HL-60 (cell line): ENCODE measurements around the gene MSTN.
"Not testable (repeated sequence)": the region's sequence is repeated elsewhere in the genome, so short reads cannot be mapped to it uniquely, and the experiment has no call there.

Source experiments
- DNase-seq, 2 experiments: peaks; one replicate each; pipeline ENCODE4 v3.0.0-alpha.2; 2010 to 2020; ENCODE audit warnings: low read depth in 1 of 2, low spot score in 1 of 2
- H3K27ac ChIP-seq: fragments of 250-450 bp; sonication (Bioruptor Pico); replicated peaks from 2 replicates; pipeline ENCODE4 v1.5.1; 2020; ENCODE audit warnings: mild to moderate bottlenecking, moderate library complexity
- H3K27me3 ChIP-seq: fragments of 250-450 bp; sonication (Bioruptor Pico); 2 replicates; pipeline ENCODE4 v1.5.1; 2021; ENCODE audit warnings: mild to moderate bottlenecking, moderate library complexity; ENCODE audit not compliant: insufficient read depth, poor library complexity, severe bottlenecking
- H3K4me3 ChIP-seq: replicated peaks from 2 replicates; pipeline ENCODE4 v1.5.1; 2011; ENCODE audit warnings: mild to moderate bottlenecking, control low read depth, low read length; ENCODE audit not compliant: insufficient read depth
- GABPA ChIP-seq: IDR thresholded peaks from 2 replicates; pipeline ENCODE4 v1.6.1; 2012; ENCODE audit warnings: low read depth
- POLR2AphosphoS5 ChIP-seq: IDR thresholded peaks from 2 replicates; pipeline ENCODE4 v1.6.1; 2012; ENCODE audit warnings: low read depth
- SPI1 ChIP-seq: IDR thresholded peaks from 2 replicates; pipeline ENCODE4 v1.6.1; 2012; ENCODE audit warnings: low read depth, mild to moderate bottlenecking, borderline replicate concordance
- TF ChIP-seq, protein P1 (sequence below): IDR thresholded peaks from one replicate; pipeline ENCODE4 v1.5.1; 2011; ENCODE audit warnings: low read length, control low read depth, inconsistent platforms; ENCODE audit not compliant: insufficient read depth
- TF ChIP-seq, protein P2 (sequence below): IDR thresholded peaks from 2 replicates; pipeline ENCODE4 v1.6.1; 2012; ENCODE audit warnings: low read depth; ENCODE audit not compliant: insufficient replicate concordance

The MSTN gene

DNA sequence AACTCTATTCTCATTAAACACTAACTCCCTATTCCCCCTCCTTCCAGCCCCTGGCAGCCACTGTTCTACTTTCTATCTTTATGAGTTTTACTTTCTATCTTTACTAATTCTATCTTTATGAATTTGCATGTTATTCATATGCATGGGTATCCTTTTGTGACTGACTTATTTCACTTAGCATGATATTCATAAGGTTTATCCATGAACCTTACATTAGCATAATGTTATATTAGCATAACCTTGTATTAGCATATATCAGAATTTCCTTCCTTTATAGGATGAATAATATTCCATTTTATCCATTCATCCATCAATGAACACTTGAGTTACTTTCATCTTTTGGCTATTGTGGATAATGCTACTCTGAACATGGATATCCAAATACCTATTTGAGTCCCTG is 41.8 kb downstream of the MSTN start:
- Histone ChIP-seq H3K27ac (no peak overlapping the region), H3K27me3 (no peaks in the 10 kb centered on the region), H3K4me3 (no peak overlapping the region)
- TF ChIP-seq POLR2AphosphoS5: no peak
- no peak for TF ChIP-seq SPI1
- TF ChIP-seq, protein P1, sequence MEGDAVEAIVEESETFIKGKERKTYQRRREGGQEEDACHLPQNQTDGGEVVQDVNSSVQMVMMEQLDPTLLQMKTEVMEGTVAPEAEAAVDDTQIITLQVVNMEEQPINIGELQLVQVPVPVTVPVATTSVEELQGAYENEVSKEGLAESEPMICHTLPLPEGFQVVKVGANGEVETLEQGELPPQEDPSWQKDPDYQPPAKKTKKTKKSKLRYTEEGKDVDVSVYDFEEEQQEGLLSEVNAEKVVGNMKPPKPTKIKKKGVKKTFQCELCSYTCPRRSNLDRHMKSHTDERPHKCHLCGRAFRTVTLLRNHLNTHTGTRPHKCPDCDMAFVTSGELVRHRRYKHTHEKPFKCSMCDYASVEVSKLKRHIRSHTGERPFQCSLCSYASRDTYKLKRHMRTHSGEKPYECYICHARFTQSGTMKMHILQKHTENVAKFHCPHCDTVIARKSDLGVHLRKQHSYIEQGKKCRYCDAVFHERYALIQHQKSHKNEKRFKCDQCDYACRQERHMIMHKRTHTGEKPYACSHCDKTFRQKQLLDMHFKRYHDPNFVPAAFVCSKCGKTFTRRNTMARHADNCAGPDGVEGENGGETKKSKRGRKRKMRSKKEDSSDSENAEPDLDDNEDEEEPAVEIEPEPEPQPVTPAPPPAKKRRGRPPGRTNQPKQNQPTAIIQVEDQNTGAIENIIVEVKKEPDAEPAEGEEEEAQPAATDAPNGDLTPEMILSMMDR: no peak
- TF ChIP-seq, protein P2, sequence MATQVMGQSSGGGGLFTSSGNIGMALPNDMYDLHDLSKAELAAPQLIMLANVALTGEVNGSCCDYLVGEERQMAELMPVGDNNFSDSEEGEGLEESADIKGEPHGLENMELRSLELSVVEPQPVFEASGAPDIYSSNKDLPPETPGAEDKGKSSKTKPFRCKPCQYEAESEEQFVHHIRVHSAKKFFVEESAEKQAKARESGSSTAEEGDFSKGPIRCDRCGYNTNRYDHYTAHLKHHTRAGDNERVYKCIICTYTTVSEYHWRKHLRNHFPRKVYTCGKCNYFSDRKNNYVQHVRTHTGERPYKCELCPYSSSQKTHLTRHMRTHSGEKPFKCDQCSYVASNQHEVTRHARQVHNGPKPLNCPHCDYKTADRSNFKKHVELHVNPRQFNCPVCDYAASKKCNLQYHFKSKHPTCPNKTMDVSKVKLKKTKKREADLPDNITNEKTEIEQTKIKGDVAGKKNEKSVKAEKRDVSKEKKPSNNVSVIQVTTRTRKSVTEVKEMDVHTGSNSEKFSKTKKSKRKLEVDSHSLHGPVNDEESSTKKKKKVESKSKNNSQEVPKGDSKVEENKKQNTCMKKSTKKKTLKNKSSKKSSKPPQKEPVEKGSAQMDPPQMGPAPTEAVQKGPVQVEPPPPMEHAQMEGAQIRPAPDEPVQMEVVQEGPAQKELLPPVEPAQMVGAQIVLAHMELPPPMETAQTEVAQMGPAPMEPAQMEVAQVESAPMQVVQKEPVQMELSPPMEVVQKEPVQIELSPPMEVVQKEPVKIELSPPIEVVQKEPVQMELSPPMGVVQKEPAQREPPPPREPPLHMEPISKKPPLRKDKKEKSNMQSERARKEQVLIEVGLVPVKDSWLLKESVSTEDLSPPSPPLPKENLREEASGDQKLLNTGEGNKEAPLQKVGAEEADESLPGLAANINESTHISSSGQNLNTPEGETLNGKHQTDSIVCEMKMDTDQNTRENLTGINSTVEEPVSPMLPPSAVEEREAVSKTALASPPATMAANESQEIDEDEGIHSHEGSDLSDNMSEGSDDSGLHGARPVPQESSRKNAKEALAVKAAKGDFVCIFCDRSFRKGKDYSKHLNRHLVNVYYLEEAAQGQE: no peak
- TF ChIP-seq GABPA: no peak
- DNase-seq: no peak

DNA sequence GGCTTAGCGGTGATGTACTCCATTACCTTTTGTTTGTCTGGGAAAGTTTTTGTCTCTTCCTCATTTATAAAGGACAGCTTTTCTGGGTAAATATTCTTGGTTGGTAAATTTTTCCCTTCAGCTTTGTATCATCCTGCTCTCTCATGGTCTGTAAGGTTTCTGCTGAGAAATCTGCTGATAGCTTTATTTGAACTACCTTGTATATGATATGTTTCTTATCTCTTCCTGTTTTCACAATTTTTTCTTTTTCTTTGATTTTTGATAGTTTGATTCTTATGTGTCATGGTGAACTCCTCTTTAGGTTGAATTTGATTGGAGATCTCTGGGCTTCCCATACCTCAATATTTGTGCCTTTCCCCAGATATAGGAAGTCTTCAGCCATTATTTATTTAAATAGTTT is 44.7 kb downstream of the MSTN start:
- TF ChIP-seq, protein P1: no peak
- TF ChIP-seq SPI1: no peak
- TF ChIP-seq, protein P2: no peak
- no peak for TF ChIP-seq POLR2AphosphoS5
- no peak for TF ChIP-seq GABPA
- H3K27ac ChIP-seq: no peak overlapping the region
- DNase-seq: no peak
- H3K4me3 ChIP-seq: no peak overlapping the region
- H3K27me3 ChIP-seq: no peaks in the 10 kb centered on the region

DNA sequence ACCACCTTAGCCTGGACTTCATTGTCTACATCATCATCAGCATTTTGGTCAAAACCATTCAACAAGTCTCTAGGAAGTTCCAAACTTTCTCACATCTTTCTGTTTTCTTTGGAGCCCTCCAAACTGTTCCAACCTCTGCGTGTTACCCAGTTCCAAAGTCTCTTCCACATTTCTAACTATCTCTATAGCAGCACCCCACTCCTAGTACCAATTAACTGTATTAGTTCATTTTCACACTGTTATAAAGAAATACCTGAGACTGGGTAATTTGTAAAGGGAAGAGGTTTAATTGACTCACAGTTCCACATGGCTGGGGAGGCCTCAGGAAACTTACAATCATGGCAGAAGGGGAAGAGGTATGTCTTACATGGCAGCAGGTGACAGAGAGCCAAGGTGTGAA is 46.6 kb downstream of the MSTN start:
- H3K27me3 ChIP-seq, H3K27ac ChIP-seq, H3K4me3 ChIP-seq, DNase-seq: not testable (repeated sequence)
